ENCODE data around the gene NDUFAF2.

Gene NDUFAF2

GRCh38 chr5:61001647-61002046 lies 56.6 kb downstream of the NDUFAF2 start:
- no peak overlapping the region for H3K4me3 ChIP-seq (ENCODE audit: low read depth, low read length)
- no peak for DNase-seq (ENCODE audit: low read depth)
- TF ChIP-seq CTCF (conservative IDR thresholded peaks at IDR 0.05; ENCODE audit: low read depth, low read length) = no peak

GRCh38 chr5:61002611-61003355 lies 57.8 kb downstream of the NDUFAF2 start:
- no peak for DNase-seq (ENCODE audit: low read depth)
- no peak for TF ChIP-seq CTCF (conservative IDR thresholded peaks at IDR 0.05; ENCODE audit: low read depth, low read length)
- H3K4me3 ChIP-seq (ENCODE audit: low read depth, low read length) = no peak overlapping the region

- TF ChIP-seq CTCF (conservative IDR thresholded peaks at IDR 0.05; ENCODE audit: low read depth, low read length) = no peak
- DNase-seq (ENCODE audit: low read depth) = no peak
Observed at GRCh38 chr5:61004448-61004847, 59.4 kb downstream of the NDUFAF2 start.

GRCh38 chr5:61009907-61010306 lies 64.9 kb downstream of the NDUFAF2 start:
- no peak for DNase-seq (ENCODE audit: low read depth)
- no peak for TF ChIP-seq CTCF (conservative IDR thresholded peaks at IDR 0.05; ENCODE audit: low read depth, low read length)

More at GRCh38 chr5:61004448-61004847, 59.4 kb downstream of the NDUFAF2 start:
- H3K4me3 ChIP-seq (ENCODE audit: low read depth, low read length) = no peak overlapping the region

GRCh38 chr5:61010467-61011454 lies 65.8 kb downstream of the NDUFAF2 start:
- peak; percentile 62 for TF ChIP-seq CTCF (conservative IDR thresholded peaks at IDR 0.05; ENCODE audit: low read depth, low read length)
- peak; percentile 52 for DNase-seq (ENCODE audit: low read depth)
- no peak overlapping the region for H3K4me3 ChIP-seq (ENCODE audit: low read depth, low read length)

More at GRCh38 chr5:61009907-61010306, 64.9 kb downstream of the NDUFAF2 start:
- H3K4me3 ChIP-seq (ENCODE audit: low read depth, low read length) = no peak overlapping the region

GRCh38 chr5:61018062-61018461 lies 73.1 kb downstream of the NDUFAF2 start:
- DNase-seq (ENCODE audit: low read depth) = no peak
- no peak for TF ChIP-seq CTCF (conservative IDR thresholded peaks at IDR 0.05; ENCODE audit: low read depth, low read length)
- H3K4me3 ChIP-seq (ENCODE audit: low read depth, low read length) = no peak overlapping the region
